Measurements from ENCODE around the gene COG1. TPM values are rescaled to one million over a fixed set of nuclear protein-coding genes. Genes with fewer than 3 reads are reported as not detected.
A peak's percentile ranks its signal among the peaks of the same experiment; 100 is the strongest.

Gene COG1
- total RNA-seq, 1 donor: 28.1 TPM

- H3K4me3 ChIP-seq (ENCODE audit: low read depth, low read length): no peak overlapping the region
- no peak for TF ChIP-seq CTCF (IDR thresholded peaks at IDR 0.05; ENCODE audit: insufficient read depth, low read length)
These were observed 44.9 kb downstream of the COG1 start for GRCh38 chr17:73237714-73238113.

GRCh38 chr17:73240561-73240960 lies 47.7 kb downstream of the COG1 start:
- no peak for TF ChIP-seq CTCF (IDR thresholded peaks at IDR 0.05; ENCODE audit: insufficient read depth, low read length)
- no peak overlapping the region for H3K4me3 ChIP-seq (ENCODE audit: low read depth, low read length)
- no peak for DNase-seq (ENCODE audit: low read depth)

More at GRCh38 chr17:73237714-73238113, 44.9 kb downstream of the COG1 start:
- no peak for DNase-seq (ENCODE audit: low read depth)

- no peak overlapping the region for H3K4me3 ChIP-seq (ENCODE audit: low read depth, low read length)
- DNase-seq (ENCODE audit: low read depth): peak; percentile 22
- peak; percentile 26 for TF ChIP-seq CTCF (IDR thresholded peaks at IDR 0.05; ENCODE audit: insufficient read depth, low read length)
These were observed 54.9 kb downstream of the COG1 start for GRCh38 chr17:73247726-73248125.

GRCh38 chr17:73248532-73248931 lies 55.7 kb downstream of the COG1 start:
- no peak overlapping the region for H3K4me3 ChIP-seq (ENCODE audit: low read depth, low read length)
- DNase-seq (ENCODE audit: low read depth): no peak
- TF ChIP-seq CTCF (IDR thresholded peaks at IDR 0.05; ENCODE audit: insufficient read depth, low read length): no peak

- TF ChIP-seq CTCF (IDR thresholded peaks at IDR 0.05; ENCODE audit: insufficient read depth, low read length): no peak
- no peak for DNase-seq (ENCODE audit: low read depth)
- no peak overlapping the region for H3K4me3 ChIP-seq (ENCODE audit: low read depth, low read length)
These were observed 56.8 kb downstream of the COG1 start for GRCh38 chr17:73249700-73250099.

GRCh38 chr17:73250851-73251640 lies 58.2 kb downstream of the COG1 start:
- no peak overlapping the region for H3K4me3 ChIP-seq (ENCODE audit: low read depth, low read length)
- DNase-seq (ENCODE audit: low read depth): no peak
- TF ChIP-seq CTCF (IDR thresholded peaks at IDR 0.05; ENCODE audit: insufficient read depth, low read length): no peak

- H3K4me3 ChIP-seq (ENCODE audit: low read depth, low read length): no peak overlapping the region
- TF ChIP-seq CTCF (IDR thresholded peaks at IDR 0.05; ENCODE audit: insufficient read depth, low read length): no peak
- DNase-seq (ENCODE audit: low read depth): no peak
These were observed 59.0 kb downstream of the COG1 start for GRCh38 chr17:73251871-73252270.
